ENCODE data around the gene NOL4L.
"Not testable (repeated sequence)": the region's sequence is repeated elsewhere in the genome, so short reads cannot be mapped to it uniquely, and the experiment has no call there.

NOL4L gene

DNA sequence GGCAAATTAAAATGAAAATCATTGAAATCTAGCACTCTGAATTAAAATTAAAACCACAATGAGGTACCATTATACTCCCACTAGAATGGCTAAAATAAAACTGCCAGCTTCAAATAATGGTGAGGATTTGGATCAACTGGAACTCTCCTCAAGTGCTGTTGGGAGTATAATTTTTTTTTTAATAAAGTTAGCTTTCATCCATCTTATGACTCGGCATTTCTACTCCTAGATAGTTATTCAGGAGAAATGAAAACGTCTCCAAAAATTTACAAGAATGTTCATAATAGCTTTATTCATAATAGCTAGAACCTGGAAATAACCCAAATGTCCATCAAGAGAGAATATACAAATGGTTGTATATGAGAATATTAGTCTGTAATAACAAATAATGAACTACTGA, 163.8 kb downstream of the NOL4L start:
- no peak for DNase-seq (ENCODE audit: low spot score)

DNA sequence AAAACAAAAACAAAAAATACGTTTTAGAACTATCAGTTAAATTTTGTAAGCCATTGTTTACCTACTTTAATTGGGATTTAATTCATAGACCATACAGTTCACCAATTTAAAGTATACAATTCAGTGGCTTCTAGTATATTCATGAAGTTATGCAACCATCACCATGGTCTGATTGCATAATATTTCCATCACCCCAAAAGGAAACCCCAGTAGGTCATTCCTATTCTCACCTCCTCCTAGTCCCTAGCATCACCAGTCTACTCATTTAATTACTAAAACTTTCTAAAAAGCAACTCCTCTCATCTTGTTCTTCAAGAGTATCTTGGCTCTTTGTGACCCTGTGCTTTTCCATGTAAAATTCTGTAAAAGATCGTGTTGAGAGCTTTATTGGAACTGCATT, 166.8 kb downstream of the NOL4L start:
- DNase-seq (ENCODE audit: low spot score) = no peak

DNA sequence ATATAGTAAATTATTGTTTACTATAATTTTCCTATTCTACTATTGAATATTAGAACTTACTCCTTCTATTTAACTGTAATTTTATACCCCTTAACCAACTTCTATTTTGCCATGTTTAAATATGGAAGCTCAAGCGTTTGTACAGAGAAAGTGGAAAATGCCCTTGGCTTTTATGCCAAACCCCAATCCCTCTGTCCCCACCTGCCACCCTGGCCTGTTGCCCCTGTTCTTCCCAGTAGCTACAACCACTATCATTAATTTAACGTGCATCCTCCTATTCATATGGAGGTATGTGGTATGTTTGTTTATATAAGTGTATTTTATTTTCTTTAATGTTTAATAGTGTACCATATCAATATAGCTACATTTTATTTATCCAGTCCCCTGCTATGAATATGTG, 168.9 kb downstream of the NOL4L start:
- no peak for DNase-seq (ENCODE audit: low spot score)

DNA sequence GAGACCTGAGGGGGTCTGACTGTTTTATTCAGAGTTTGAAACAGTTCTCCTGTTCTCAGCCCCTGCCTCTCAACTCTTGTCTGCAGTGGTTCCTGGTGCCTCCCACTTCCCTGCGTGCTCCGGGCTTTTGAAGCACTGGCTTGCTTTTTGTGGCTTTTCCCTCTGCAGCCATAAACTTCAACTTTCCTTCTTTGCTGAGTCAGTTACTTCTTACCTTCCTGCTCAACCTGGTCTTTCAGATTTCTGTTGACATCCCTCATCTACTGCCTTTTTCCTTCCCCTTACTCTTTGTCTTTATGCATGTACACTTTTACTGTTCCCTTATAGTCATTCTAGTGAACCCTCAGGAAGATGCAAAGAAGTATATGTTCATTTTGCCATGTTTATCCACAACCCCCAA, 169.6 kb downstream of the NOL4L start:
- no peak for DNase-seq (ENCODE audit: low spot score)

DNA sequence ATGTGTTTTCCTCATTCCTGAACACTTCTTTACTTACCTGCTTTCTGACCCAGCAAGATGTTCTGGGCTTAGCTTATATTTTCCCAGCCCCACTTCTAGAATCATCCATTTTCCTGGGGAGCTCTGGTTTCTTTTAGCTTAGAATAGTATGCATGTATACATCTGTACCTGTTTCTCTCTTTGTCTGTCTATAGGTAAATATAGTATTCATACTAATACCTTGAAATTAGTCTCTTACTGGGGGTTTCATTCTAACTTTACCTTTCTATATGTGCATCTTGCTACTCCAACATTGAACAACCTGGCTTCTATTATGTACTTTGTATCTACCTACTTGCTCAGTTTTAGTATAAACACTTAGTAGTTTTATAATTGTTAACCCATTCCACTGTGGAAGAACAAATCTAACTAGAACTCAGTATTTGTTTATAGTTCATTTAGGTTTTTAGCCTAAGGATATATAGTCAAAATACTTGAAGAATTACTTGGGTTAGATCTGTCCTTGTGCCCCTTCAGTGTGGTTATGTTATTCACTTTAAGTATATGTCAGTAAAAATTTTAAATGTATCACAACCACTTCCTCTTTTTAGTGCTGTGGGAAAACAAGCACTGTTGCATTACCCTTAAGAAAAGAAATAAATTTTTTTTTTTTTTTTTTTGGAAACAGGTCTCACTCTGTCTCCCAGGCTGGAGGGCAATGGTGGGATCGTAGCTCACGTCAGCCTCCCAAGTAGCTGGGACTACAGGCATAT, 173.0 kb downstream of the NOL4L start:
- no peak for DNase-seq (ENCODE audit: low spot score)

DNA sequence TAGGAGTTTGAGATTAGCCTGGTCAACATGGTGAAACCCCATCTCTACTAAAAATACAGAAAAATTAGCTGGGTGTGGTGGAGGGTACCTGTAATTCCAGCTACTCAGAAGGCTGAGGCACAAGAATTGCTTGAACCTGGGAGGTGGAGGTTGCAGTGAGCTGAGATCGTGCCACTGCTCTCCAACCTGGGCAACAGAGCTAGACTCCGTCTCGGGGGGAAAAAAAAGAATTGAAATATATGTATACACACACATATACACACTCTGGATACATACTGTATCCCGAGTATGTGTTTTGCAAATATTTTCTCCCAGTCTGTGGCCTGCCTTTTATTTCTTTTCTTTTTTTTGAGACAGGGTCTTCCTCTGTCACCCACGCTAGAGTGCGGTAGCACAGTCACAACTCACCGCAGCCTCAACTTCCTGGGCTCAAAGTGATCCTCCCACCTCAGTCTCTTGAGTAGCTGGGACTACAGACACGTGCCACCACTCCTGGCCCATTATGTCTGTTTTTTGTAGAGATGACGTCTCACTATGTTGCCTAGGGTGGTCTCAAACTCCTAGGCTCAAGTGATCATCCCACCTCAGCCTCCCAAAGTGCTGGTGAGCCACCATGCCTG, 177.9 kb downstream of the NOL4L start:
- not testable (repeated sequence) for DNase-seq (ENCODE audit: low spot score)

DNA sequence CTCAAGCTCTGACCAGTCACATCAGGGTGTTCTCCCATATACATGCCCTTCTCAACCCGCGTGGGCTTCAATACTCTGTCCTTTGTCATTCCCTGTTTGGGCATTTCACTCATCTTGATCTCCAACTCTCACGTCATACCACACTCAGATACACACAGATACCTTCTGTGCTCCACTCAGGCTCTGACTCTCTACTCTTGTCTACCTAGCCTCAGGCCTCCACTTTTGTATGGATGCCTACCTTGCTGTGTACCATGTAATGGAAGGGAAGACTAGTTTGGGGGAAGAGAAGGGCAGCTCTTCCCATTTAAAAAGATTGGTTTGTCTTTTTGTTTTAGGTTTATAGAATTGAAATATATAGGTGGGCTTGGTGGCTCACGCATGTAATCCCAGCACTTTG, 178.4 kb downstream of the NOL4L start:
- DNase-seq (ENCODE audit: low spot score) = no peak

DNA sequence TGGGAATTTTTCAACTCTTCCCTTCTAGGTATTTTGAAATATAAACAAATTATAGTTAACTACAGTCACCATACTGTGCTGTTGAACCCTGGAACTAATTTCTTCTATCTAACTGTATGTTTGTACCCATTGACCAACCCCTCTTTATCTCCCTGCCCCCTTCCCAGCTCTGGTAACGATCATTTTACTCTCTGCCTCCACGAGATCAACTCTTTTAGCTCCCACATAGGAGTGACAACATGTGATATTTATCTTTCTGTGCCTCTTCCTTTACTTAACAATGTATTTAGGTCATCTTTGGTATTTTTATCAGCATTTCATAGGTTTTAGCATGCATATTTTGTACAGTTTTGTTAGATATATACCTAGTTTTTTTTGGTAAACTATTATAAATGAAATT, 181.1 kb downstream of the NOL4L start:
- DNase-seq (ENCODE audit: low spot score) = no peak

DNA sequence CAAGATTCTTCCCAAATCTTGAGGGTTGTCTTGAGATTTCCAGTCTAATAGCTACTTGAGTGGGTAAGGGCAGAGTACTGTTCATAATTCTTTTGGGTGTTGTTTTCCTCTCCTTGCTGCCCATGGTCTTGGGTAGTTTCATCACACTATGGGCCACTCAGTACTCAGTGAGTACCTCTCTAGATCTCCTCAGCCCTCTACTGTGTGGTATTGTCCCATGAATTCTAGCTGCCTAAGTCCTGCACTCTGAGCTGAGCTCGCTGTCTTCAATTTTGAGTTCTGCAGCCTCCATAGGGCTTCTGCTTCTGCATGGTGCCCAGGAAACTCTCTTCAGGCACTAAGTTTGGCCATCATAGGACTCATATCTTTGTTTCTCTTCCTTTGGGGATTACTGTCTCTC, 184.7 kb downstream of the NOL4L start:
- no peak for DNase-seq (ENCODE audit: low spot score)

DNA sequence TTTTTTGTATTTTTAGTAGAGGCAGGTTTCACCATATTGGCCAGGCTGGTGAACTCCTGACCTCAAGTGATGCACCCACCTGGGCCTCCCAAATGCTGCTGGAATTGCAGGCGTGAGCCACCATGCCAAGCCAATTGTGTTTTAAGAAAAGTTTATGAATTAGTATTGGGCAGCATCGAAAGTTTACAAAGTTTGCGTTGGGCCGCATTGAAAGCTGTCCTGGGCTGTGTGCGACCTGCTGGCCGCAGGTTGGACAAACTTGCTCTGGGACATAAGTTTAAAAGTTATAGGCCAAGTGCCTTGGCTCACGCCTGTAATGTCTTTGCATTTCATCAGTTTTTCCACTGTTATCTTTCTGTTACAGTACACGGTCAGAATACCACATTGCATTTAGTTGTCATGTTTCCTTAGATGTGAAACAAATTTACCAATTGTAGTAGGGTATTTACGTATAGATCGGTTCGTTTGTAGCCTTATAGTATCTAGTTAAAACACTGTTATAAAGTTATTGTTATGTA, 187.5 kb downstream of the NOL4L start:
- no peak for DNase-seq (ENCODE audit: low spot score)

DNA sequence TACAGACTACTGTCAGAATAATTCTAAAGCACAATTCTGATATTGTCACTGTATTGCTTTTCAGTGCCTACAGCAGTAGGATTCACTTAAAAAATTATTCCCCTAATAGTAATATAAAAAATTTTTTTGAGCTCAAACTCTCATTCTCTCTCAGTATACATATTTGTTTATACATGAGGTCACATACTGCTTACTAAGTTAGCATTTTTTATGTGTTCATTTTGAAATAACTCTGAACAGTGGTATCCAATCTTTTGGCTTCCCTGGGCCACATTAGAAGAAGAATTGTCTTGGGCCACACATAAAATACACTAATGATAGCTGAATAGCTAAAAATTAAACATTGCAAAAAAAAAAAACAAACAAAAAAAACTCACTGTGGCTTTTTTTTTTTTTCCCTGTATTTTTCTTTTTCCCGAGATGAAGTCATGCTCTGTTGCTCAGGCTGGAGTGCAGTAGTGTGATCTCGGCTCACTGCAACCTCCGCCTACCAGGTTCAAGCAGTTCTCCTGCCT, 188.4 kb downstream of the NOL4L start:
- no peak for DNase-seq (ENCODE audit: low spot score)

DNA sequence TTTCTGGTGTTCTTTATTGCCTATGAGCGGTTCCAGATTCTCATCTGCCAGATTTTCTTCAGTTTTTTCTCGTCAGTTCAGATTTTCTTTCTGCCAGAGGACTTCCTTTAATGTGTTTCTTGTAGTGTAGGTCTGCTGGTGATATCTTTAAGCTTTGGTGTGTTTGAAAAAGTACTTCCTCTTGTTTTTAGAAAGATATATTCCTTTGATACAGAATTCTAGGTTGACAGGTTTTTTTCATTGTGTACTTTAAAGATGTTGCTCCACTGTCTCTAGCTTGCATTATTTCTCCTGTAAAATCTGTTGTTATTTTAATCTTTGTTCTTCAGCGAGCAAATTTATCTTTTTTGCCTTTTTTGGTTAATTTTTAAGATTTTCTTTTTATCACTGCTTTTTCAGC, 190.1 kb downstream of the NOL4L start:
- DNase-seq (ENCODE audit: low spot score) = no peak
